Stimulated activated effector memory CD8-positive, alpha-beta T cell treated with anti-CD3 and anti-CD28 coated beads, Interleukin-12 subunit alpha, Interleukin-12 subunit beta, amount 100 ng/mL, for 72 hours (primary cell): Measurements from ENCODE around the gene ST8SIA4.

Source experiments
- ATAC-seq: fragments of 150-1000 bp; cut with Tn5 transposase; 2 replicates; pipeline ENCODE4 v1.10.0; 2021
- DNase-seq, 2 donors: peaks; one replicate each; pipeline ENCODE4 v3.0.0; 2021 to 2022; ENCODE audit warnings: low spot score in 2 of 2
- H3K27ac Mint-ChIP-seq: one replicate; pipeline ENCODE4 v1.8.0; 2022; ENCODE audit warnings: mild to moderate bottlenecking, mixed read lengths
- H3K36me3 Mint-ChIP-seq: one replicate; pipeline ENCODE4 v1.8.0; 2022; ENCODE audit warnings: mild to moderate bottlenecking, mixed read lengths
- H3K4me1 Mint-ChIP-seq: one replicate; pipeline ENCODE4 v1.8.0; 2022; ENCODE audit warnings: mixed read lengths
- H3K4me3 Mint-ChIP-seq: one replicate; pipeline ENCODE4 v1.8.0; 2022; ENCODE audit warnings: mild to moderate bottlenecking, mixed read lengths
- H3K9me3 Mint-ChIP-seq: one replicate; pipeline ENCODE4 v1.8.0; 2022; ENCODE audit warnings: mixed read lengths

ST8SIA4 gene

DNA sequence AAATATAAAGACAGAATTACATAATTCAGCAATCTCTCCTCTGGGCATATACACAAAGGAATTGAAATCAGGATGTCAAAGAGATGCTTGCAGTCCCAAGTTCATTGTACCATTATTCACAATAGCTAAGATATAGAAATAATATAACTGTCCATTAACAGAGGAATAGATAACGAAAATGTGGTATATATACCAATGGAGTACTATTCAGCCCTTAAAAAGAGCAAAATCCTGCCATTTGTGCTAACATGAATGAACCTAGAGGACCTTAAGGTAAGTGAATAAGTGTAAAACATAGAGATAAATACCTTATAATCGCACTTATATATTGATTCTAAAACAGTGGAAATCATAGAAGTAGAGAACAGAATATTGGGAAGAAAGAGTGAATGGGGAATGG lies 7.0 kb downstream of the ST8SIA4 start:
- Mint-ChIP-seq H3K4me3 (peak overlapping the region; percentile 17), H3K9me3 (no peaks in the 10 kb centered on the region), H3K4me1 (peaks cover 49% of the 10 kb centered on the region), H3K27ac (peak overlapping the region; percentile 11), H3K36me3 (peaks cover 100% of the 10 kb centered on the region)
- ATAC-seq (no peak), DNase-seq (no peak)

DNA sequence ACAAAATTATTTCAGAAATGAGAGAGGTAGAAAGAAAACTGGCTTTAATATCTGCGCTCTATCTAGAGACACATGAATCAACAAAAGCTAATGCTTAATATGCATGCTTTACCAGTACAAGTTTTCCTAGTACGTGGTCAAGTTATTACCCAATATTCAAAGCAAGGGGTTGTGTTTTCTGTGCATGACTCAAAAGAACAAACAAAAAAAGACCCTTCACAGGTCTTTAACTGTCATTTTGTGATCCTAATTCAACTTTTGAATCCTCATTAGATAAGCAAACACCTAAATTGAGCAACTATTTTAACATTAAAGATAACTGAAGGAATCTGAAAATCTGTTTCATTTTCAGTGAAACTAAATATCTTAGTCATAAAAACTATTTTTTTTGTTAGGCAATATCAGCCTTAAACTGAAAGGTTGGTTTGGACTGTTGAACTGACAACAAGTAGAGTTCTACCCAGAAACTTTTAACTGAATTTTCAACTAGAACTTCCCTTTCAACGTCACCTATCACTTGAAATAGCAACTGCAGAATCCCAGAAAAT lies 12.5 kb downstream of the ST8SIA4 start:
- ATAC-seq (peak; percentile 91), DNase-seq (no peak)
- Mint-ChIP-seq H3K4me1 (peaks cover 34% of the 10 kb centered on the region), H3K27ac (peak overlapping the region; percentile 92), H3K9me3 (no peaks in the 10 kb centered on the region), H3K4me3 (peak overlapping the region; percentile 59), H3K36me3 (peaks cover 93% of the 10 kb centered on the region)

DNA sequence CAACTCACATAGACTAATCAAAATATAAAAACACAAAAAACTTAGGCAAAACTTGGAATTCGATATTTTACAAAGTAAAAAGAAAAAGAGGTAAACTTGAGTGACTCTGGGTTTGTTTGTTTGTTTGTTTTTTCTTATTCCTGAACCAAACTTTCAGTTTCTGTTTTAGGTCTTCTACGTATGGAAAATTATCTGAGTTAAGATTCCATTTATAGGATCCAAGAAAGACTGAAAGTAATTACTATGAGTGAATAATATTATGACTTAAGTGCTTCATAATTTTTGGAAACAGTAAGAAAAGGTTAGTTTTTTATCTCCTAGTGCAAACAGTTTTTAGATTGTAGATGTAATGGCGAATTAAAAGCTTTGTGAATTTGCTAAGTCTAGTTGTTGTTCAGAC lies 13.2 kb downstream of the ST8SIA4 start:
- Mint-ChIP-seq H3K36me3 (peaks cover 93% of the 10 kb centered on the region), H3K27ac (peak overlapping the region; percentile 92), H3K9me3 (no peaks in the 10 kb centered on the region), H3K4me3 (peak overlapping the region; percentile 59), H3K4me1 (peaks cover 31% of the 10 kb centered on the region)
- no peak for DNase-seq
- no peak for ATAC-seq

DNA sequence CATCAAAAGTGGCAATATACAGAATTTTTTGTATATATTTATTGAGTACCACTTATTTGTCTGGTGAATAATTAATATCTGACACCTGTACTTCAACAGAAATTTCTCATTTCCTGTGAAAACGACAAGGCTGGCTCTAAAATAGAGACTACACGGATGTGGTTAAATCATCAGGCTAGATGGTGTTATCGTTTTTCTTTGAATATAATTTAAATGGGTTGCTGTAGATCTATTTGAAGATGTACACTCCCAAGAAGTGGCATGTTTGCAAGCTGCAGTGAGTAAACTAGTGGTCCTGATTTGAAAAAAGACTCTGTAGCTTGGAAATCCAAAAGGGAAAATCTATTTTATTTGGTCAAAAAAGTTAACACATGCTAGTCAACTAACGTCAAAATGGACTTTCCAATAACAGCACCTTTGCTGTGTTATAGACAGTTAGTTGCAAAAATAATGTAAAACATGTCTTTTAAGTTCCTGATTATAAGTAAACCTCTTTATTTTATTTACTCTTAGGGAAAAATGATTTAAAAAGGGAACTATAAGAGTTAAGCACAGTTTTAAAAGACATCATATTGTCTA lies 13.8 kb downstream of the ST8SIA4 start:
- DNase-seq, result no peak
- Mint-ChIP-seq H3K9me3 (peaks cover under 1% of the 10 kb centered on the region), H3K36me3 (peaks cover 93% of the 10 kb centered on the region), H3K27ac (peak overlapping the region; percentile 92), H3K4me3 (peak overlapping the region; percentile 59), H3K4me1 (peaks cover 31% of the 10 kb centered on the region)
- ATAC-seq, result peak; percentile 70

DNA sequence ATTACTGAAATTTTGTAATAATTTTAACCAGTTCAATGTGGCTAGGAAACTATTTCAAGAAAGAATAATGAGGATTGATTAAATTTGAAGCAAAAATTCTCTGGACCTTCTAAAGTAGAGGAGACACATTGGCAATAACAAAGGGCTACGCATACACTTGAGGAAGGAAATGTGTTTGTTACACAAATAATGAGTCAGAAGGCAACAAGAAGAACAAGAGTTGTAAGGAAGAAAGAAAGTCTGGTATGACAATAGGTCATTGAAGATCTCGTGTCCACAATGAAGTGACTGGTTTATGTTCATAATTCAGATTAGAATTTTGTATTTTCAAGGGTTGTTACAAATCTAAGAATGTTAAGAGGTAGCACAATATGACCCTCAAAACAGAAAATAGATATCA lies 25.8 kb downstream of the ST8SIA4 start:
- ATAC-seq (peak; percentile 62), DNase-seq (no peak)
- Mint-ChIP-seq H3K4me3 (no peak overlapping the region), H3K9me3 (peaks cover 9% of the 10 kb centered on the region), H3K4me1 (peaks cover 49% of the 10 kb centered on the region), H3K36me3 (peaks cover 100% of the 10 kb centered on the region), H3K27ac (no peak overlapping the region)

DNA sequence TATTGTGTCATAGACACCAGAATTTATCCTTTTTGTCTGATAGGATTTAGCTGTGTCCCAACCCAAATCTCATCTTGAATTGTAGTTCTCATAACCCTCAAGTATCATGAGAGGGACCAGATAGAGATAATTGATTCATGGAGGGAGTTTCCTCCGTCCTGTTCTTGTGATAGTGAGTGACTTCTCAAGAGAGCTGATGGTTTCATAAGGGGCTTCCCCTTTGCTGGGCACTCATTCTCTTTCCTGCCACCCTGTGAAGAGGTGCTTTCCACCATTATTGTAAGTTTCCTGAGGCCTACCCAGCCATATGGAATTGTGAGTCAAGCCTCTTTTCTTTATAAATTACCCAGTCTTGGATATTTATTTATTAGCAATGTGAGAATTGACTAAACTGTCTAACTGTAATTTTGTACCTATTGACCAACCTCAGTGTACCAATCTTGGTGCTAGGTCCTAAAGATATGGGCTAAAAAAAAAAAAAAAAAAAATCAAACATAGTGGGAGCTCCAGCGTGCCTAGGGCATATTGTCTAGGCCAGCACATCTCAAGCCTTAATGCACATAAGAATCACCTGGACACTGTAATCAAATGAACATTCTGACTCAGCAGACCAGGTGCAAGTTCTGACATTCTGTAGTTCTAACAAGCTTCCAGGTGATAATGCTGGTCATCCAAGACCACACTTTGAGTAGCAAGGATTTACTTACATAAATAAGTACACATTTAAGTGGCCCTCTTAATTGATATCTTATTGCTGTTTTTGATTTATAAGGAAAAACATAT lies 30.5 kb downstream of the ST8SIA4 start:
- H3K9me3 Mint-ChIP-seq, result peaks cover 10% of the 10 kb centered on the region
- H3K4me3 Mint-ChIP-seq, result peak overlapping the region; percentile 0
- DNase-seq (peak in 1 of 2 donors; percentile 64), ATAC-seq (peak; percentile 98)
- H3K4me1 Mint-ChIP-seq, result peaks cover 47% of the 10 kb centered on the region
- peak overlapping the region; percentile 65 for H3K27ac Mint-ChIP-seq
- H3K36me3 Mint-ChIP-seq, result peaks cover 98% of the 10 kb centered on the region

DNA sequence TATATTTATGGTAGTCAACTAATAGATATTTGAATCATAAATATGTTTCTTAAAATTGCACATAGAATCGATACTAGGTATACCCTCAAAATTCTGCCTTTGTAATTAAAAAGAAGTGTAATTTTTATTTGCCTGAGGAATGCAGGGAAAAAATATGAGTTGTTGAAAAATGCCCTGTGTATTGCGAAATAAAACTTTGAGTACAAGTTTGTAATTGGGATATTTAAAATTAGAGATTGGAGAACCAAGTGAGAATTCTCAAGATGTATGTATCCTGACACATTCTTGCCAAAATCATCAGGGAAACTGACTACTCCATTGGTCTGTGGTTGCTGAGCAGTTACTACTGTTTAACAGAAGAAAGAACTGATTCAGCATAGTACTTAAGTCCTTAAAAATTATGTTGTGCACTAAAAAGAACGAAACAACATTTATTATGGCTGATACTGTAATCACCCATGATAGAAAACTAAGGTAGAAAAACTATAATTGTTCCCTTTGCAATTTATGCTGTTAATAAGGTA lies 36.0 kb downstream of the ST8SIA4 start:
- no peak overlapping the region for H3K27ac Mint-ChIP-seq
- H3K9me3 Mint-ChIP-seq, result peaks cover 7% of the 10 kb centered on the region
- no peak overlapping the region for H3K4me3 Mint-ChIP-seq
- ATAC-seq (peak; percentile 67), DNase-seq (no peak)
- H3K4me1 Mint-ChIP-seq, result peaks cover 42% of the 10 kb centered on the region
- H3K36me3 Mint-ChIP-seq, result peaks cover 79% of the 10 kb centered on the region

DNA sequence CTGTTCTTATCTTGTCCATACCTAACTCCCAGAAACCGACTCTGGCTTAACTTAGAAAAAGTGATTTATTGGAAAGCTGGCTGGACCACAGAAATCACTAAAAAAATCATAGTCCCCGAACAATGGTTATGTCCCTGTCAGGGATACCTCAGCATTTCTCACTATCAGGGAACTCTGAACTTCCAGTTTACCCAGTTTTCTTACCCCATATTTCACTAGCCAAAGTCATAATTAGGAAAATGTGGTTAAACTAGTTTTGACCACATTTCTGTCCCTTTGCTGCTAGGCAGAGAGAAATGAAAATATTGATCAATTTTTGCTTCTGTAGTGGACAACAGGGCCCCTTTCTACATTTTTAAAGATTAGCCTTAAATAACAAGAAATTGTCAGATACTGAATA lies 38.2 kb downstream of the ST8SIA4 start:
- peaks cover 81% of the 10 kb centered on the region for H3K36me3 Mint-ChIP-seq
- H3K4me3 Mint-ChIP-seq, result no peak overlapping the region
- H3K9me3 Mint-ChIP-seq, result peaks cover 4% of the 10 kb centered on the region
- H3K27ac Mint-ChIP-seq, result peak overlapping the region; percentile 29
- peaks cover 55% of the 10 kb centered on the region for H3K4me1 Mint-ChIP-seq
- no peak for DNase-seq
- no peak for ATAC-seq

DNA sequence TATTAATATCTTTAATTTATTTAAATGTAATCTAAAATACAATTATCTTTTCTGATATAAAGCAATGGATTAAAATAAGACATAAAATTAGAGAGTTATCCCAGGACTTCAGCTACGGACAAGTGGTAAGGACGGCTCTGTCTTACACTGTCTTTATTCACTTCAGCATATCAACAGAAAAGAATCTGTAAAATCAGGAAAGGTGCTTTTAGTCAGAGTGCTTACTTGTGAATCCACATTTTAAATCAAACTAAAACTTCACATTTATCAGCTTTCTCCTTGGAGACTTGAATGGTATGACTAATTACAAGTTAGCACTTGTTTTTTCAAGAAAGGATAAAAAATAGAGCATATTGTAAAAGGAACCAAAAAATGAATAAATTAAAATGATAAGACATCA lies 39.3 kb downstream of the ST8SIA4 start:
- H3K27ac Mint-ChIP-seq, result peak overlapping the region; percentile 70
- ATAC-seq (peak; percentile 66), DNase-seq (no peak)
- no peak overlapping the region for H3K4me3 Mint-ChIP-seq
- peaks cover 61% of the 10 kb centered on the region for H3K4me1 Mint-ChIP-seq
- peaks cover 4% of the 10 kb centered on the region for H3K9me3 Mint-ChIP-seq
- peaks cover 76% of the 10 kb centered on the region for H3K36me3 Mint-ChIP-seq

DNA sequence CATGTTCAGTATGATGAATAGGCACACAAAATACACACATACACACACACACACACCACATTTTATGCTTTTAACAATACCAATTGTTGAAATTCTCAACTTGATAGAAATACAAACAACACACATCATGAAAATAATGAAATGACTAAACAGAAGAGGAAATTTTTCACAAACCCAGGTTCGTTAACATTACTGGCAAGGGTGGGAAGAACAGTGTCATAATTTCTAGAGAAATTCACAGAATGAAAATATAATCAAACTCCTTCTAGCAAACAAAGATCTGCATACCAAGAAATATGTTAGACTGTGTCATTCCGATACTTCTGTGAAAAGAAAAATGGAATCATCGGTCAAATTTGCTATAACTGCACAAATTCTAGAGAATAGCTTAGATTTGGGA lies 41.9 kb downstream of the ST8SIA4 start:
- Mint-ChIP-seq H3K4me1 (peaks cover 63% of the 10 kb centered on the region), H3K9me3 (peaks cover 4% of the 10 kb centered on the region), H3K27ac (peak overlapping the region; percentile 83), H3K36me3 (peaks cover 72% of the 10 kb centered on the region), H3K4me3 (peak overlapping the region; percentile 17)
- no peak for DNase-seq
- peak; percentile 88 for ATAC-seq

DNA sequence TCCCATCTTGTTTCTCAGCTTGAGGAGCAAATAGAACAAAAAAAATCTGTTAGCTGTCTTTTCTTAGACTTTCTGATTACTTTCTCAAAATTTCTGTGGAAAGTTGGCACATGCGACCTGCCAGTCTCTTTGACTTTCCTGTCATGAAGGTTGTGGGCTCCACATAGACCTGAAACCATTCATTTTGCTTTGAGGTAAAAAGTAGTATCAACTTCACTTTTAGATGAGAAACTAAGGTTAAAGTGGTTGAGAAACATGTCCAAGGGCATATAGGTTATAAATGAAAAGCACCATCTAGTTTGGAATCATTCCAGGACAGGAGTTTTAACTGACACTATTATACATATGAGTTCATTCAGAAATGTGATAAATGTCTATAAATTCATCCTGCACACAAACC lies 42.7 kb downstream of the ST8SIA4 start:
- H3K27ac Mint-ChIP-seq, result peak overlapping the region; percentile 83
- ATAC-seq, result peak; percentile 73
- peaks cover 80% of the 10 kb centered on the region for H3K36me3 Mint-ChIP-seq
- peaks cover 60% of the 10 kb centered on the region for H3K4me1 Mint-ChIP-seq
- H3K4me3 Mint-ChIP-seq, result peak overlapping the region; percentile 17
- DNase-seq, result no peak
- H3K9me3 Mint-ChIP-seq, result no peaks in the 10 kb centered on the region

DNA sequence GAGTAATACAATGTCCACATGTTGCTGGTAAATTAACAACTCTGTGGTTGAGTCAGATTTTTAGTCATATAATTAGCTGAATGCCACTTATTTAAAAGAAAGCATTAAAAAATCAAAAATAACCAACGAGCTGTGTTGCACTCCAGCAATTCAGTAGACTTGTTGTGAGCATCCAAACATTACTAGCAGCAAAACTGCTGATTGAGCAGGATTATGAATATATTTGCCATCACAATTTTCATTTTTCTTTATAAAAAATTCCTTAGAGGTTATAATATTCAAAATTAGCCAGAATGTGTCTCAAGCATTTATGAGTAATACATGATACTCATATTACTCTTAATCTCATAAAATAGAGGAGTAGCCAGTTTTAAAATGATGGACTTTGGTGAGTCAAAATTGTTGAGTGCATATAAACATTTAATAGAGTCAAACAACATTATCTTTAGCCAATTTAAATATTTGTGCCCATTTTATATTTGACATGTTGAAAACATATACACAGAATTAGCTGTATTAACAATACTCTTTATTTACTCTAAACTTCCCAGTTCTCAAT lies 44.0 kb downstream of the ST8SIA4 start:
- no peak overlapping the region for H3K4me3 Mint-ChIP-seq
- DNase-seq, result no peak
- no peaks in the 10 kb centered on the region for H3K9me3 Mint-ChIP-seq
- peaks cover 80% of the 10 kb centered on the region for H3K36me3 Mint-ChIP-seq
- H3K27ac Mint-ChIP-seq, result no peak overlapping the region
- H3K4me1 Mint-ChIP-seq, result peaks cover 63% of the 10 kb centered on the region
- no peak for ATAC-seq

DNA sequence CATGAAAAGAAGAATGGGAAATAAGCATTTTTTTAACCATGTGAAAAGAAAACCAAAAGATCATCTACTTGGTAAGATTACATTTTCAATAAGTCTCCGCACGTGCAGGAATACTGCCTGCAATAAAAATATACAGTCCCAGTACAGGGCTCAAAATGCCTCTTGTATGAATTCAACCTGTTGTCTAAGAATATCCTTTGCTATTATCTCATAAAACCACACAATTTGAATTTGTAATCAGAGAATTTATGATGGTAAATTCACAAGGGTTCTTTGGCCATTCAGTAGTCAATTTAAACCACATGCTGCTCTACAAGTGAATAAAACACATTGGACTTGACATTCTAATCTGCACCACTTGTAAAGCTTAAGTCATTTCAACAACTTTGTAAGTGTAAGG lies 46.6 kb downstream of the ST8SIA4 start:
- Mint-ChIP-seq H3K4me1 (peaks cover 60% of the 10 kb centered on the region), H3K27ac (peak overlapping the region; percentile 43), H3K9me3 (no peaks in the 10 kb centered on the region), H3K4me3 (peak overlapping the region; percentile 13), H3K36me3 (peaks cover 82% of the 10 kb centered on the region)
- DNase-seq (no peak), ATAC-seq (no peak)

DNA sequence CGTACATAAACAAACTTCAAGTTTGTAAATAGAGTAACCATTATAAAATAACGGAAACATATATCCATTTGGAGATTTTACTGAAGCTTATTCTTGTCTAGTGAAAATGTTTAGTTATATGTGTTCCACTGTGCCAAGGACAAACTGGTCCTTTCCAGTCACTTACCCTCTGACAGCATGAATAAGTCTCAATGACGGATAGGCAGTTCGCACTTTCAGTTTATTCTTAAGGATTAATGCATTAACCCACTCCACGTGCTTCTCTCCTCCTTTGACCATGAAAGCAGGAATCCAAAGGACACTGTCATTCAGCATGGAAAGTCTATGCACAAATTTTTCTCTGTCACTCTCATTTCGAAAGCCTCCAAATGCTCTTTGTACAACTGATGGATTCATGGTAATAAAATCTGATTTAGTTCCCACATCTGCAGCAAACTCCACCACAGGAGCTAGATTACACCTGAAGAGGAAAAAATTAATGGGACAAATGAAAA lies 47.1 kb downstream of the ST8SIA4 start:
- Mint-ChIP-seq H3K27ac (peak overlapping the region; percentile 43), H3K36me3 (peaks cover 78% of the 10 kb centered on the region), H3K4me1 (peaks cover 55% of the 10 kb centered on the region), H3K9me3 (no peaks in the 10 kb centered on the region), H3K4me3 (peak overlapping the region; percentile 13)
- ATAC-seq, result no peak
- DNase-seq, result no peak

DNA sequence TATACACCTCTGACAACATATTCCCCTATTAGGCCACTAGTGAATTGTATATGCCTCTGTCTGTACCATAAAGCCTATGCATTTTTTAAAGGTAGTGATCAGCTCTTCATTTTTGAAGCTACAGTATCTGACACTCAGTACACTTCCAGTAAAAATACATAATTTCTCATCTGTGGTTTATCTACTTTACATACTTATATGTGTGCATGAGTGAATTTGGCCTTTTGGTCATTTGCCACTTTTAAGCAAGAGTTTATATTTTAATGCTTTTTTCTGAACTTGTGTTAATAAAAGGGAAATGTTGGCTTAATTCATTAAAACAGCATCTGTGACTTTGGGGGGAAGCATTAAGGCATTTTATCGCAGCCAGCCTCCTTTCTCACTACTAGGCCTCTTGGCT lies 47.8 kb downstream of the ST8SIA4 start:
- no peaks in the 10 kb centered on the region for H3K9me3 Mint-ChIP-seq
- H3K4me3 Mint-ChIP-seq, result peak overlapping the region; percentile 51
- H3K4me1 Mint-ChIP-seq, result peaks cover 51% of the 10 kb centered on the region
- ATAC-seq, result no peak
- no peak for DNase-seq
- H3K27ac Mint-ChIP-seq, result peak overlapping the region; percentile 89
- H3K36me3 Mint-ChIP-seq, result peaks cover 75% of the 10 kb centered on the region
